ENCODE data around the gene B4GALT1. TPM values are rescaled to one million over a fixed set of nuclear protein-coding genes. Genes with fewer than 3 reads are reported as not detected.

The B4GALT1 gene
- total and polyA plus RNA-seq, 10 donors, result 18.1 to 111 (median 82.7) TPM

DNA sequence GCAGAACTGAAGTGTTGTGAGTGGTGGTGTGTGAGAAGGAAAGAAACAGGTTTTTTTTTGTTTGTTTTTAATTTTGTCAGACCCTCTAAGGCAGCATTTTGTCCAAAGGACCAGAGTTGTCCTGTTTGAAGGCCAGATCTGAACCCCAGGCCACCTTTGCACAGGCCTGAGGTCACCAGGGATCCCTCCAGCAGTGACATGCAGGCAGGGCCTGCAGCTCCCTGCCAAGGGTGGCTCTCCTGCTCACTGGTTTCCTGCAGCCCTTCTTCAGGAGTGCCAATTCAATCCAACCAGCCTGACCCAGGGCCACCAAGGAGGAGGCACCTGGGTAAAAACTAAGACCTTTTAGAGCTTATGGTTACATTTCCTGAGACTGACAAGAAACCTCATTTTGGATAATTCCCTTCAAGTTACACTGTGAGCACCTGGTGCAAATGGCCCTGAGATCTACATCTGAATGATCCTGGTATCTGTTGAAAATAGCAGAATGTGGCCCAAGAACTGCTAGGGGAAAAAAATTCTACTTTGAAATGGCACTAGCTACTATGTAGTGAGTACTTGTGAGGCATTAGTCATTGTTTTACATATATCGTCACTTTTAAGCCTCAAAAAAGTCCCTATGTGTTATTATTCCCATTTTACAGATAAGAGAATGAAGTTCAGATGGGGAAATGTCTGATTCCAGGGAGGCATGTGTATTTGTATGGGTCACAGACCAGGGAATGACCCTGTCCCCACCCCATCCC, 57.1 kb downstream of the B4GALT1 start:
- no peaks in the 10 kb centered on the region for H3K27me3 ChIP-seq (replicated peaks in 1 of 7)
- WGBS, 5 donors, result 80 to 95% (median 84%) methylated on average over 1 of the region's 1 CpG
- H3K4me3 ChIP-seq, result no peak overlapping the region
- peaks cover 0 to 32% (median 17%) of the 10 kb centered on the region in 6 donors for H3K4me1 ChIP-seq
- H3K27ac ChIP-seq, result peak overlapping the region in 2 of 8 donors; percentile 21 to 63
- intact Hi-C loops (cut with DNase I; ENCODE audit: low total_unique reads), result no loop called here
- H3K36me3 ChIP-seq, result peaks cover 2 to 64% (median 44%) of the 10 kb centered on the region in 6 donors
- TF ChIP-seq, protein P1, sequence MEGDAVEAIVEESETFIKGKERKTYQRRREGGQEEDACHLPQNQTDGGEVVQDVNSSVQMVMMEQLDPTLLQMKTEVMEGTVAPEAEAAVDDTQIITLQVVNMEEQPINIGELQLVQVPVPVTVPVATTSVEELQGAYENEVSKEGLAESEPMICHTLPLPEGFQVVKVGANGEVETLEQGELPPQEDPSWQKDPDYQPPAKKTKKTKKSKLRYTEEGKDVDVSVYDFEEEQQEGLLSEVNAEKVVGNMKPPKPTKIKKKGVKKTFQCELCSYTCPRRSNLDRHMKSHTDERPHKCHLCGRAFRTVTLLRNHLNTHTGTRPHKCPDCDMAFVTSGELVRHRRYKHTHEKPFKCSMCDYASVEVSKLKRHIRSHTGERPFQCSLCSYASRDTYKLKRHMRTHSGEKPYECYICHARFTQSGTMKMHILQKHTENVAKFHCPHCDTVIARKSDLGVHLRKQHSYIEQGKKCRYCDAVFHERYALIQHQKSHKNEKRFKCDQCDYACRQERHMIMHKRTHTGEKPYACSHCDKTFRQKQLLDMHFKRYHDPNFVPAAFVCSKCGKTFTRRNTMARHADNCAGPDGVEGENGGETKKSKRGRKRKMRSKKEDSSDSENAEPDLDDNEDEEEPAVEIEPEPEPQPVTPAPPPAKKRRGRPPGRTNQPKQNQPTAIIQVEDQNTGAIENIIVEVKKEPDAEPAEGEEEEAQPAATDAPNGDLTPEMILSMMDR (IDR thresholded peaks at IDR 0.05 in 8 of 11, conservative IDR thresholded peaks at IDR 0.05 in 3 of 11), result no peak
- TF ChIP-seq POLR2AphosphoS5 (IDR thresholded peaks at IDR 0.05) (peak in 1 of 3 donors; percentile 18), POLR2A (IDR thresholded peaks at IDR 0.05) (no peak)
- no peaks in the 10 kb centered on the region for H3K9me3 ChIP-seq
- DNase-seq, result no peak

DNA sequence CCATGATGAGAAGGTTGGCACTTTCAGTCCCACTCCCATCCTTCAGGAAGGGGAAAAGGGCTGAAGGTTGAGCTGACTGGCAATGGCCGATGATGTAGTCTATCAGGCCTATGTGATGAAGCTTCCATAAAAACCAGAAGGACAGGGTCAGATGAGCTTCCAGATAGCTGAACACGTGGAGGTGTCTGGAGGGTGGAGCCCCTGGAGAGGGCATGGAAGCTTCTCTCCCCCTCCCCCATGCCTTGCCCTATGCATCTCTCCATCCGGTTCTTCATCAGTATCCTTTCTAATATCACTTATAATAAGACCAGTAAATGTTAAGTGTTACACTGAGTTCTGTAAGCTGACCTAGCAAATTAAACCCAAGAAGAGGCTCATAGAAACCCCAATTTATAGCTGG, 58.0 kb downstream of the B4GALT1 start:
- Histone ChIP-seq H3K4me1 (peaks cover 0 to 32% (median 17%) of the 10 kb centered on the region in 6 donors), H3K27me3 (replicated peaks in 1 of 7) (no peaks in the 10 kb centered on the region), H3K27ac (peak overlapping the region in 1 of 8 donors; percentile 63), H3K9me3 (no peaks in the 10 kb centered on the region), H3K4me3 (no peak overlapping the region), H3K36me3 (peaks cover 2 to 55% (median 36%) of the 10 kb centered on the region in 6 donors)
- WGBS, 5 donors, result 68 to 83% (median 75%) methylated on average over 3 of the region's 3 CpGs
- TF ChIP-seq, protein P1 (IDR thresholded peaks at IDR 0.05 in 8 of 11, conservative IDR thresholded peaks at IDR 0.05 in 3 of 11), result no peak
- TF ChIP-seq POLR2AphosphoS5 (IDR thresholded peaks at IDR 0.05) (peak in 1 of 3 donors; percentile 4), POLR2A (IDR thresholded peaks at IDR 0.05) (no peak)
- intact Hi-C loops (cut with DNase I; ENCODE audit: low total_unique reads), result no loop called here
- no peak for DNase-seq

DNA sequence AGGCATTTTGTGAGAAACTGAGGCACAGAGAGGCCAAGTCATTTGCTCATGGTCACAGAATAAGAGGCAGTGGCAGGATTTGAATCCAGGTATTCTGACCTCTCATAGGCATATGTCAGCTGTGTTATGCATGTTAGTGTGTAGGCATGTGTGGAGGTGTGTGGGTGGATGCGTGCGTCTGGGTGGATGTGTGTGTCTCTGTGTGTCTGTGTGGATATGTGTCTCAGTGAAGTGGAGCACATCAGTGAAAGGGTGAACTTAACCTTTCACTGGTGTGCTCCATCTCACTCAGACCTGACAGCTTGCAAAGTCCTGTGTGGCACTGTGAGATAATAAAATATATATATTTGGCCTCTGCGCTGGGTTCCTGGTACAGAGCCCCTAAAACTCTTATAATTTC, 58.7 kb downstream of the B4GALT1 start:
- no peaks in the 10 kb centered on the region for H3K9me3 ChIP-seq
- intact Hi-C loops (cut with DNase I; ENCODE audit: low total_unique reads), result no loop called here
- no peak for DNase-seq
- H3K36me3 ChIP-seq, result peaks cover 2 to 49% (median 30%) of the 10 kb centered on the region in 6 donors
- no peaks in the 10 kb centered on the region for H3K27me3 ChIP-seq (replicated peaks in 1 of 7)
- no peak overlapping the region for H3K4me3 ChIP-seq
- peaks cover 0 to 32% (median 17%) of the 10 kb centered on the region in 6 donors for H3K4me1 ChIP-seq
- TF ChIP-seq POLR2AphosphoS5 (IDR thresholded peaks at IDR 0.05) (peak in 1 of 3 donors; percentile 59), POLR2A (IDR thresholded peaks at IDR 0.05) (no peak)
- no peak overlapping the region for H3K27ac ChIP-seq
- WGBS, 5 donors, result 90 to 95% (median 93%) methylated on average over 3 of the region's 3 CpGs

DNA sequence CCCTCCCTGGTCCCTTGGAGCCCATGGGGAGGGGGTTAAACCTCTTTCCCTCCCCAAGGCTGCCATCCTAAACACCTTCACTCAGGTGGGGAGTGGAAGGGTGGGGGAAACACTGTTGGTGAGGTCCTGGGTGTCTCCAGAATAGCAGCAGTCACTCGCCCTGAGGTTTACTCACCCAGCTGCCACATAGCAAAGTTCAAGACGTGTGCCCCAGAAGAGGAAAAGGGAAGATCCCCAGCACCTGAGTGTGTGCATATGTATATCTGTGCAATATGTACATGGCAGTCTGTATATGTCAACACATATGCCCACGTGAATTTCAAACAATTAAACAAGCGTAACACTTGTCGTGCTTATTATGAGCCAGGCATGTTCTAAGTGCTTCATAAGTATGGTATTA, 59.4 kb downstream of the B4GALT1 start:
- H3K27me3 ChIP-seq (replicated peaks in 1 of 7), result no peaks in the 10 kb centered on the region
- 59 to 65% (median 63%) methylated on average over 5 of the region's 5 CpGs for WGBS, 5 donors
- intact Hi-C loops (cut with DNase I; ENCODE audit: low total_unique reads), result no loop called here
- TF ChIP-seq POLR2A (IDR thresholded peaks at IDR 0.05) (no peak), POLR2AphosphoS5 (IDR thresholded peaks at IDR 0.05) (no peak)
- TF ChIP-seq, protein P1 (IDR thresholded peaks at IDR 0.05 in 8 of 11, conservative IDR thresholded peaks at IDR 0.05 in 3 of 11), result no peak
- peak overlapping the region in 5 of 8 donors; percentile 52 to 69 (median 59) for H3K27ac ChIP-seq
- no peak for DNase-seq
- H3K4me1 ChIP-seq, result peaks cover 0 to 32% (median 17%) of the 10 kb centered on the region in 6 donors
- H3K4me3 ChIP-seq, result no peak overlapping the region
- H3K36me3 ChIP-seq, result peaks cover 2 to 42% (median 23%) of the 10 kb centered on the region in 6 donors
- H3K9me3 ChIP-seq, result no peaks in the 10 kb centered on the region

Measured in spleen (tissue), 11 donors.